Measurements from ENCODE around the gene ZDHHC14.

The ZDHHC14 gene

GRCh38 chr6:157339432-157339831 is 41.6 kb upstream of the ZDHHC14 start:
- ChIA-PET POLR2A (ENCODE audit: low non-redundant PET) (no interaction called here), CTCF (no interaction called here)

GRCh38 chr6:157343732-157344131 is 37.3 kb upstream of the ZDHHC14 start:
- POLR2A ChIA-PET (ENCODE audit: low non-redundant PET), result no interaction called here
- CTCF ChIA-PET, result interaction anchor here (1.1 kb wide), 1 partner anchor 9 kb away, joined by 3 read pairs; no protein-coding TSS in a partner anchor
- DNase-seq (ENCODE audit: low spot score), result no peak
- TF ChIP-seq CTCF (conservative IDR thresholded peaks at IDR 0.05; ENCODE audit: low read depth), result no peak
- H3K27ac ChIP-seq, result no peak overlapping the region

More at GRCh38 chr6:157339432-157339831, 41.6 kb upstream of the ZDHHC14 start:
- H3K27ac ChIP-seq, result no peak overlapping the region
- DNase-seq (ENCODE audit: low spot score), result no peak
- no peak for TF ChIP-seq CTCF (conservative IDR thresholded peaks at IDR 0.05; ENCODE audit: low read depth)

GRCh38 chr6:157346373-157346772 is 34.6 kb upstream of the ZDHHC14 start:
- DNase-seq (ENCODE audit: low spot score), result no peak
- ChIA-PET CTCF (no interaction called here), POLR2A (ENCODE audit: low non-redundant PET) (no interaction called here)
- no peak overlapping the region for H3K27ac ChIP-seq
- TF ChIP-seq CTCF (conservative IDR thresholded peaks at IDR 0.05; ENCODE audit: low read depth), result no peak

- no peak for TF ChIP-seq CTCF (conservative IDR thresholded peaks at IDR 0.05; ENCODE audit: low read depth)
- no peak overlapping the region for H3K27ac ChIP-seq
- DNase-seq (ENCODE audit: low spot score), result no peak
- ChIA-PET CTCF (interaction anchor here (0.7 kb wide), 1 partner anchor 810 kb away, joined by 3 read pairs; no protein-coding TSS in a partner anchor), POLR2A (ENCODE audit: low non-redundant PET) (no interaction called here)
Observed at GRCh38 chr6:157358287-157358686, 22.7 kb upstream of the ZDHHC14 start.

GRCh38 chr6:157361886-157362285 is 19.1 kb upstream of the ZDHHC14 start:
- H3K27ac ChIP-seq, result no peak overlapping the region
- CTCF ChIA-PET, result no interaction called here
- TF ChIP-seq CTCF (conservative IDR thresholded peaks at IDR 0.05; ENCODE audit: low read depth), result no peak
- POLR2A ChIA-PET (ENCODE audit: low non-redundant PET), result no interaction called here
- no peak for DNase-seq (ENCODE audit: low spot score)

- TF ChIP-seq CTCF (conservative IDR thresholded peaks at IDR 0.05; ENCODE audit: low read depth), result no peak
- ChIA-PET POLR2A (ENCODE audit: low non-redundant PET) (no interaction called here), CTCF (interaction anchor here (0.6 to 0.7 kb wide), 2 partner anchors 8 to 855 kb away, joined by 3 read pairs; no protein-coding TSS in a partner anchor)
- no peak overlapping the region for H3K27ac ChIP-seq
- DNase-seq (ENCODE audit: low spot score), result no peak
Observed at GRCh38 chr6:157364705-157365104, 16.3 kb upstream of the ZDHHC14 start.

GRCh38 chr6:157366648-157367047 is 14.3 kb upstream of the ZDHHC14 start:
- CTCF ChIA-PET, result interaction anchor here (0.7 kb wide), 1 partner anchor 1835 kb away, joined by 3 read pairs; no protein-coding TSS in a partner anchor
- POLR2A ChIA-PET (ENCODE audit: low non-redundant PET), result no interaction called here
- H3K27ac ChIP-seq, result no peak overlapping the region
- DNase-seq (ENCODE audit: low spot score), result no peak
- no peak for TF ChIP-seq CTCF (conservative IDR thresholded peaks at IDR 0.05; ENCODE audit: low read depth)

All from RWPE1 (cell line).